ENCODE results near the gene ZBTB18.

The ZBTB18 gene

DNA sequence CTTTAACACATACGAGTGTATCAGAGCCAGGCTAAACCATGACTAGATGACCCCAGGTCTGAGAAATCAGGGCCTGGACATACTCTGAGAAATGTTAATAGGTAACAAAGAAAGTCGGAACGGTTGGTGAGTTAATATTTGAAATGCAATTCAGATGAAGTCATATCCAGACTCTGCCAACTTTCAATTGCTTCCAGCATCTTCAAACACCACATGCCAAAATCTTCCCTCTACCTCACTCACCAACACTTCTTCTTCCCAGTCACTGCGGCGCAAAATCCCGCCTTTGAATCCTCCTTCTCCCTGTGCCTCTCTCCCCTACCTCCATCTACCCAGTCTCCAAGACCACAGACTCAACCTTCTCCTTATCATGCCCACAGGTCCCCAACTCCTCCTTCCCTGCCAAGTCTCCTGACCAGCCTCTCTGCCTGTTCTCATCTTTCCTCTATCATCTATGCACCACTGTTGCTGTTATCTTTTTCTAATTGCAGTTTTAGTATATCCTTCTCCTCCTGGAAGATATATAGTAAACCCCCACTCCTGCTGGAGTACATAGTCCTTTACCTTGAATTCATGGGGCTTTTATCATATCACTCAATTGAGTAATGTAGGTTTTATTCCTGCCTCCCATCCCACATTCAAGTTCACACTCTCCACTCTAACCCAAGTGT lies 41.3 kb downstream of the ZBTB18 start:
- DNase-seq, result no peak

DNA sequence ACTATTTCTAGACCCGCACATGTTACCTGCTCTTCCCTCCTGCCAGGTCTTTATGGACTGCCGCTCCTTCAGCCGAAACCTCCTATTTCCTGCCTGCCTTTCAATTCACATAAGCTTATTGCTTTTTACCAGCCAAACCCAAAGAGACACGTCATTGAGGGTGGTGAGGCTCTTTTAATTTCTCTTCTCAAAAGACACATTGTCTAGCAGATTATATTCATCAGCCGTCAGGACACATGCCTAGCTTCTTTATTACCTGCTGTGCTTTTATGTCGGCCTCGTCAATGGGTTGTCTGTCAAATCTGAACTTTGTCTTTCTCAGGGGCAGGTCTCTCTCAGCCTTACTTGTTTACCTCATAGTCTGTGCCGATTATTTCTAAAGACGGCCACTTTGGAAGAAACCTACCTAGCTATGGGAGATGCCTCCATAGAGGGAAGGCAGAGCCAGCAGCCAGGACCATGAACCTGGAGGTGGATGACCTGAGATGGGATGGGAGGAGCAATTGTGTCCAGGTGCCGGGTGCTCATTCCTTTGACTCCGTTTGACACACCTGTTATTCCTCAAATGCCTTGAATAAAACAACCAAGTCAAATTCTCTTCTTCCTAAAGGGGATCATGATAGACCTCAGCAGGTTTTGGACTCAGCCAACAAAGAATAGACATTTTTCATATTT lies 42.0 kb downstream of the ZBTB18 start:
- no peak for DNase-seq

DNA sequence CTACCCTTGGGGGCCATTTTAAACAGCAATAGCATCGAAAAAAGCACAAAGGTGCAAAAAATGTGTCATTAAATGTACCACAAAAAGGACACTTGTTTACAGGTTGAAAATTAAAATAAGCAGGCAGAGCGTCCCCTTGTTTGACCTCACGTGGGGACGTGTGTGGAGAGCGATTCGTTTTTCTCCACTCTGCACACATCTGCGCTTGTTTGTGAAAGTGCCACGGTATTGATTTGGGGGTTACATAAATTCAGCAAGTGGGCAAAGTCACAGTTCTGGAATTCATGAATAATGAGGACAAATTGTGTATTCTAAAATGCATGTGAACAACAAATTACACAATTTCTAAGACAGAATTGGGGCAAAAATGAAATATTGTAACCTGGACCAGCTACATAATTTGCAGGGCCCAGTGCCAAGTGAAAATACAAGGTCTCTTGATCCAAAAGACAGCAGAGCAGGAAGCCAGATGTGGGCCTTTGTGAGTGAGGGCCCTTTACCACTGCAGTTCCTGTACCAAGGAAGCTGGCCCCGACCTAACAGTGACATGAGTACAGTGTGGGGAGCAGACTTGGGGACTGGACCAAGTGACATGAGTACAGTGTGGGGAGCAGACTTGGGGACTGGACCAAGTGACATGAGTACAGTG lies 43.9 kb downstream of the ZBTB18 start:
- no peak for DNase-seq

DNA sequence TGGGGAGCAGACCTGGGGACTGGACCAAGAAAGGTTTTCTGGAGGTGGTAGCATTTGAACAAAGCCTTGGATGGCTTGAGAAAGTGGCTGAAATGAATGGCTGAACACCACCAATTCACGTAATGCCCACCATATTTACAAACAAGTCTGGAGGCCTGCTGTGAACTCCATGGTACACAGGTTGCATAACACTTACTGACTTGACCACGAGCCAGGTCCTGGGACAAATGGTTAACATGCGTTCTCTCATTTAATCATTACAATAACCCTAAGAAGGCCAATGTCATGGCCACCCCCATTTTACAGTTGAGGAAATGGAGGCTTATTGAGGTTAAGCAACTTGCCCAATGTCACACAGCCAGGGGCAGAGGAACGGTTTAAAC lies 44.4 kb downstream of the ZBTB18 start:
- no peak for DNase-seq

DNA sequence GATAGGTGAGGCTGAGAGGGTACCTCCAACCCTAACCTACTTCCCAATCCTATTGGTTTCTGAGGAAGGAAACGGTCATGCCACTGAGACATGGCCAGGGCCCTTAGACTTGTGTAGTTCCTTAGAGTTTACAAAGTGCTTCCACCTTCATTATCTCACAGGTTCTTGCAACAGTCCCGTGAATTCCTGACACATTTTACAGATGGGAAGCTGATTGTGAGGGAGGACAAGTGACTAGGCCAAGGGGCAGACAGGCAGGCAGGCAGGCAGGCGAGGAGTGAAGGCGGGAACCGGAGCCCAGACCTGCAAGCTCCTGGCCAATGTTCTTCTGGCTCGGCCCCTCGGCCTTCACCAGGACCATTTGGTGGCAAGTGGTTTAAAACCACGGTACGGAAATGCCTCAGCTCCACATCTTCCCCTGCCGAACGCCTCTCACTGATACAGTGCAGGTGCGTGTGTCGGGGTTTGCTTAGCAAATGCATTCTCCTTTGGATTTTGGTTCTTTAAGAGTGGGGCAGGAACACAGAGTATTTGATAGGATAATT lies 45.1 kb downstream of the ZBTB18 start:
- DNase-seq, result no peak

DNA sequence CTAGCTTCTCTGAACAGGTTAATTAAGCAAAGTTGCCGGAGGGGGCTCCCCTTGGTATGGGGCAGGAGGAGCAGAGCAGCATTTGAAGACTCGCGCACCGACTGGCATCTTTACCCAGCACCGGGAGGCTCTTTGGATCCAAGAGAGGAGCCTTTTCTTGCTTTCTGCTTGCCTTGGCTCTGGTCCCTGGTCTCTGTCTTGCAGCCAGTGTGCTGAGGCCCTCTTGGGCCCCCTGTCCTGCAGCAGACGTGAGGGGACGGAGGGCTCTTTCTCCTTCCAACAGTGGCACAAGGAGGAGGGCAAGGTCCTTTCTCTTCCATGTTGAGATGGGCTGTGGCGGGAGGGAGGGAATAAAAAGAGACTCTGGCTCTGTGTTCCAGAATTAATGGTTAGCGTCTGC lies 45.6 kb downstream of the ZBTB18 start:
- no peak for DNase-seq

DNA sequence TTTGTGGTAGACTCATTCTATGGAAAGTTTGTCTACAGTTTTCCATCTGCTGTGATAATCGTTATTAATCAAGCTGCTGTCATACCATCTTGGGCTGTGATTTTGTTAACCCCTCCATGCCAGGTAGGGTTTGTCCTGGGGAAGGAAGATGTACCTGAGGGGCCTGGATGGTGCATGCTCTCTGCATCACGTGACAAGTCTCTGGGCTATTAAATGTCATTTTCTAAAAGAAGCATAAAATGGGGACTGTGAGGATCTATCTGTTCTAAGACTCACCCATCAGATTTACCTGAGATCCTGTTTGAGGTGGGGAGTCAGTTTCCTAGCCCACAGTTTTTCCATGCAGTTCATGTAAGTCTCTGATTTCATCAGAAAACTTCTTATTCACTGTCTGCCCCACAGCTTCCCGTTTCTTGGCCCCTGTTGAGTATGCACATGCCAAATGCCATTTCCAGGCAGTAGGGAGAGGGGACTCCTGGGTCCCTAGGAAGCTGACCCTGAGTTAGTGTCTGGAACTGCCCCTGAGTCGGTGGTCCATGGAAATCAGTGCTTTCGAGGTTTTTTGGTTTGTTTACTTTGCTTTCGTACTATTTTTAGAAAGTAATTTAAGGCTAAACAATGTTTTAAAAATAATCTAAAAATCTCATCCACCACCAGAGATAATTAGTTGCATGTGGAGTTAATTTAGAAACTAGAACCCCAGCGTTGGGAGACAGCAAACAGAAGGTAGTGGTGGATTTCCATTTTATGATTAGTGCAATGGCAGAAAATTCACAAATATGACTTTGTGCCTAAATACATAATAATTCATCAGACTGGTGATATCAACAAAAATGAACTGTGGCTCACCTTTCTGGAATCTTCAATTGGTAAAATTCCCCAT lies 46.7 kb downstream of the ZBTB18 start:
- DNase-seq, result no peak

DNA sequence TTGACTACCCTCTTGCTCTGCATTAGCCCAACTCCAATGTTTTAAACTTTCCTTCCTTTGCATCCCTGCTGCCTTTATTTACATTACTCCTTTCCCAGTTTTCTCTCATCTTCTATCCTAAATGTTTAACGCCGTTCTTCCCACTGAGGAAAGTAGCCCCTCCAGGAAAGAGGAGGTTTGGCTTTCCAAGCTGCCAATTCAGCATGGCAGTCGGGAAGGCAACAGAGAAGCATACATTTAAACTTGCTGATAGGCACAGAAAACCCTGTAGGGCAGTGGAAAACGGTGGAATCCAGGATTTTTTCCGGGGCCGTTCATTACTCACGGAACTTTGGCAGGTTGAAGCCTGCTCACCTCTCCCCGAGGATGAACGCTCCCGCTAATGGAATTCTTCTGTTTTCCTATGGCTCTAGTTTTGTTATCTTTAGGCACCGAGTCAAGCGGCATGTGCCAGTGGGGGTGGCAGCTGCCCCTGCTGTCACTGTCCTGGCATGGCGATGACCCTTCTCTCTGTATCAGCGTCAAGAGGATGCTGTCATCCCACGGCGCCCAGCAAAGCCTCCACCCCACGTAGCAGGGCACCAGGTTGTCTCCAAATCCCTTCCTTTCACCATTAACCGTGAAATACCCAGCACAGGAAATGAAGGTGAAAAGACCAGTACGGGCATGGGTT lies 48.3 kb downstream of the ZBTB18 start:
- DNase-seq, result no peak

DNA sequence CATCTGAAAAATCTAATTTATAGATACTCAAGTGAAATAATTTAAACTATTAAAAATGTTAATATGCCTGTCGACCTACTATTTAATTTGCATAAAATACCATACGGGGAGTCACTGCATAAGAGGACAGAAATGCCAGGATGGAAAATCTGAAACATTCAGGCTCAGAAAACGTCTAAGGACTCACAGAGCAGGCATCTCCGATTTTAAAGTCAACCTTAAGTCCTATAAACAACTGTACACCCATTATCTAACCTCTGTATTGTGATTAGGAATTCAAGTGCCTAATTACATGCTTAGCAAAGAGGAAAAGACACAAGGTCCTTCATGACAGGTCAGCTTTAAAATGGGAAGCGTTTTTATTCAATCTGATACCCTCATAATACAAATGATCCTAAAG lies 49.2 kb downstream of the ZBTB18 start:
- no peak for DNase-seq

DNA sequence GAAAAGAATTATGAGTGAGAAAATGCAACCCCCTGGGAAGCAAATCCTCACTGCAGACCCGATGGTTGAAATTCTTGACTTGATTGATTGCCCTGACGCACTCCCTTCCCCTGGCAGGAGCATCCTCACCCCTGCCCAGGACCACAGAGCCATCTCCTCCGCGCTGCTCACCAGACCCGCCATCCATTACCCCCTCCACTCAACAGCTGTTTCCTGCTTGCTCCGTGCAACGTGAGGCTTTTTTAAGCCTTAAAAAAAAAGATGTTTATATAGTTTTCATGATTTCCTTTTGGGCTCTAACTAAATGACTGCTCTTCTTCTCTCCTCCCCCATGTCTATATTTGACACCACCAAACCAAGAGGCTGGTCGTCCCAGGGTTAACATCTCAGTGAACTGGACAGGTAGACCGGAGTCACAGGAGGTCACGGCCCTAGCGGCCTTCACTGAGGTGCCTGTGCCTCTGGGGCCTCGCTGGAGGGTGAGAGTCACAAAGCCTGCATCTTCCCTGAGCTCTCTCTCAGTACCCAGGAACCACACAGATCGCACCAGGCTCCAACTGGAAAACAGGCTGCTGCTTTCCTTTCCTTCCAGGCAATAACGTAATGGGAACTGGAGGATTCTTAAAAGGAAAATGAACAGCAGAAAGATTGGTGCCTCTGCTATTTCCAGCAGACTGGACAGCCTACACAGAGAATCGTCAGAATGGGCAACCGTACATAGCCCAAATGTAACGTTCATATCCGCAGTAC lies 49.8 kb downstream of the ZBTB18 start:
- no peak for DNase-seq

DNA sequence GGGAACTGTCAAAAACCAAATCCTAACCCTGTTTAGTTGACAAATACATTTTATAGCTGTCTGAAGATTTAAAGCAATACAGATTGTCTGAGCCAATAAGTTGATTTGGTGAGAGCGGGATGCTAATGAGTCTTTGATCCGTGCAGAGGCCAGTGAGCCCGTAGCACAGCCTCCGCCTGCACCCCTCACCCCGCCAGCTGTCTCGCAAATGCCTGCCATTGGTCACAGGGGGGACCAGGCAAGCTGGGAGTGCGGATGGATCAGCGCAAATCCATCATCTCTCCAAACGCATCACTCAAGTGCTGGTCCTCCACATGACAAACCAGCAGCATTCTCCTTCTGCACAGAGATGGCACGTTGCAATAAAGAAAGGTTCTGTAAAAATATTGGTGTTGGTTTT lies 51.0 kb downstream of the ZBTB18 start:
- no peak for DNase-seq

DNA sequence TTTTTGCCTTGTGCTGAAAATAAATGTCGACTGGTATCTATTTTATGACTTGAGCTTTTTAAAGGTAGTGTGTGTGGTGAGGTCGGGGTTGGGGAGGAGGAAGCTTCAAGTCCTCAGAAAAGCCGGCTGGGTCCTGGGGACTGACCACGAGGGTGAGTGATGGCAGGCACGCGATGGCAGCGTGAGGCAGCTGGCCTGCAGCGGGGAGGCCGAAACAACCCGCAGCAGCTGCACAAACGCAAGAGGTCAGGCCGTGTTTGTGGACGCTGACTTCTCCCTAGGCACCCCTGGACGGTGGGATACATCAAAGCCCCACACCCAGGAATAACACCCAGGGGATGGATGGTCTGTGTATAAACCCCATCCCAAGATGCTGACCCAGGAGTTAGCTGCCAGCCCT lies 51.4 kb downstream of the ZBTB18 start:
- DNase-seq, result no peak

DNA sequence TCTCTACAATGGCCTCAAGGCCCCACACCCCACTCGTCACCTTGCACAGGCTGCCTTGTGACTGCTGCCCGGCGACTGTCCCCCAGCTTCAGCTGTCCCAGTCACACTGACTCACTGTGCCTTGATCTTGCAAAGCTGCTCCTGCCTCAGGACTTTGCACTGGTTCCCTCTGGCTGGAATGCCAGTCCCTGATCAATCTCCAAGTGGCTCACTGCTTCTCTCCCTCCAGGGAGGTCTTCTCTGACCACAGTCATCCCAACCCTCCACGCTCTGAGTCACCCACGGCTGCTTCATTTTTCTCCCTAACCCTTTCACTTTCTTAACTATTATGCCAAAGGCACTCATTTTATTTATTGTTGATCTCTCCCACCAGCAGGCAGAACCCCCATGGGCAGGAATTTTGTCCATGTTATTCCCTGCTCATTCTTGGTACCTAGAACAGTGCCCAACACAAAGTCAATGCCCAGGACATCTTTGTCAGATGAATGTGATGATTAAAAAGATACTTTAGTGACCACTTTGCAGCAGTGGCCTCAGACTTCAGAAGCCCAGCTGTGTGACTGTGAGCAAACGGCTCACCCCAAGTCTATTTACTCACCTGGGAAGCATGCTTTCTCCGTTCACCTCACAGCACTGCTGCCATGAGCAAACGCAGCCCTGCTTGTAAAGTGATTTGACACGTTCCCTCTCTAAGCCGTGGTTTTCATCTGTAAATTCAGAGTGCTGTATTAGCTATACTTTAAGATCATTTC lies 53.4 kb downstream of the ZBTB18 start:
- DNase-seq, result no peak

DNA sequence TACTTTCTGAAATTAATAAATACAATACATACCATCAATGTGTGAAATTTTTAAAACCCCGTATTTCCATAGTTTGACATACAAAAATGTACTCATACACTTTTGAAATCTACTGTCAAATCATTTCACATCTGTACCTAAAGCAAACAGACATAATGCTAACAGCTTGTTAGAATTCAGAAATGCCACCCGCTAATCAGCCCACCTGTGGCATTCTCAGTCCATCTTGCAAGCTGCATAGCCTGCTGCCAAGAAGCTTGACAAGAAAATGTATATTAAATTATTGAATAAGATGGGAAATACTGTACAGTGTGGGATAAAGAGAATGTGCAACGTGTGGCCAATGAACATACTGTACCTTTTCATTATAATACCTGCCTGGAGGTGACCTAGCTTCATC lies 55.1 kb downstream of the ZBTB18 start:
- DNase-seq, result no peak

All from T-helper 9 cell (primary cell).